H4 (cell line): ENCODE results near the gene SHROOM3. TPM values are rescaled to one million over a fixed set of nuclear protein-coding genes. Genes with fewer than 3 reads are reported as not detected.

Source experiments
- DNase-seq: peaks from one replicate; pipeline ENCODE4 v3.0.0-alpha.2; 2015; ENCODE audit warnings: low spot score
- total RNA-seq: library from RNA; depleted of rRNA; stranded (reverse); fragments of >200 nt; shearing (Covaris generic); gene quantifications from 2 replicates; pipeline ENCODE4 v1.2.3, GENCODE V29; 2014

Gene SHROOM3
- total RNA-seq, 1 experiment from 2014 or later, result 3.4 TPM

DNA sequence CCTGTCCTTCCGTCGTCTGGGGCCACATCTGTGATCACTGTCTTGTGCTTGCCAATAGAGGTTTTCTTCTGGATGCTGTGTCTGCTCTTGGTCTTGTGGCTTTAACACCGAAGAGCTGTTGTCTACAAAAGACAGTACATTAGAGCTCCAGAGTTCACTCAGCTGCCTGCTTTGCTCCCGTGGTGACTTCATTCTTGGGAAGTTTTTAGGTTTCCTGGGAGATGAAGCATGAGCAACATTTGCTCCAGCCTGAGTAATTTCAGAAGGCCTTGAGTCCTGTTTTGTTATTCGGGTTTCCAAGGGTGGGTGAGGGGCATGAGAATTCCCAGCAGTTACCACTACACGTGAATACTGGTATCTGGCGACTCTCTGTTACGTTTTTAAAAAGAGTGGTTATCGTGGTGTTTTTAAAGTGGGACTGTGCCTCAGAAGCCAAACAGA, 189.2 kb downstream of the SHROOM3 start:
- no peak for DNase-seq

DNA sequence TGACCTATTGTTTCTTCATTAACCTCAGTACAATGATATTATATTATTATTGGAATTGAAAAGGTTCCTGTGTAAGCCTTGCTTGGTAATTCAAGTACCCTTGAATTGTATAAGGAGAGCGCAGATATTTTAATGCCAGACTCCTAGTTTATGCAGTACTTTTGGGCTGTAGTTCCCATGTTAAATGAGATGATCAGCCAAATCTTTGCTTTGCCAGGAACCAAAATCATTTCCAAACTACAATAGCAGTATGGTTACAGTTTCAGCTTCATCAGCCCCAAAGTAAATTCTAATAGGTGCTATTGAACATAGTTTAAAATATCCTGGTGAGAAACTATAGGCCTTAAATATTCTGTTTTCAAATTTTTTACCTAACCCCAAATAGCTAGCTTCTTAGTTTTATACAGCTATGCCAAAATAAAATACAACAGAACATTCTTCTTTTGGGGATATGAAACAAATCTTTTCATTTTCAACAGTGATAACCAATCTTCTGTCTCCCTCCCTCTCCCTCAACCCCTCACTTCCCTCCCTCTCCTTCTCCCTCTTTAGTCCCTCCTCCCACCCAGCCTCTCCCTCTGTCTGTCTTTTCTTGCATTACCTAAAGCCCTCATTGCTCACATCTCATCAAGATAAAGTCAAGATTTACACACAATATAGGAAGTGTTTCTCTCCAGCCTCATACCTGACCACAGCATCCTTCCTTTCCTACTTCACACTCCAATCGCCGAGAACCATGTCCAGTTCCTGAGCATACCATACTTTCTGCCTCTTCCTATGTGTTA, 190.1 kb downstream of the SHROOM3 start:
- DNase-seq, result no peak

DNA sequence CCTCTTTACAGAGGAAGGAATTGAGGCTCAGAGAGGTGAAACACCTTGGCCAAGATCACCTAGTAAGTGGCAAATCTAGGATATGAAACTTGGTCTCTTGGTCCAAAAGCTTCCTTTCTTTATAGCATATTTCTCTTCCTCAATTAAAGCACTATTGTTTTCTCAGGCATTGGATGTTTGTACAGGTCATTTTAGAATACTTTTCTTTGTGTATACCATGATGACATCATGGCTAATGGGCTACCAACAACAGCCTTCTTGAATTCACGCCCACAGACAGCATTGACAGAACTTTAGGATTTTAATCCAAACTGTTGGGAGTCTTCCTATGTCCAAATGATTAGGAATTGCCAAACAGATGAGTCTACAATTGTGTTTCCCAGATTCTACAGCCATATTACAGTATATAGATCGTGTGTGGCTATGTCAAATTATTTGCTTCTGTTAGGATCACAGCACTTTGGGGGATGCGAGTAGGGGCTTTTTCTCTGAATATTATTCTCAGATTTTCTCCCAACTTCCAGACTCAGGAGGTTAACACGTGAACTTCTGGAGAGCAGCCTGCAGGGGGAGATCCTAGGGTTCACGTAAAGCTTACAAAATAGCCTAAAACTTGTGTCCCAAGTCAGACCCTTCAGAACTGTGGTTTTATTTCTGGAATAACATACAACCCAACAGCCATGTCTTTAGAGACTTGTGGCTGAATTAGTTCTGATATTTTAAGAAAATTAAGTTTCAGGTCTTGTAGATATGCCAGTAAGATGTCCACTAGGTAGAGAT, 191.8 kb downstream of the SHROOM3 start:
- no peak for DNase-seq

- no peak for DNase-seq
Observed at GRCh38 chr4:76628251-76628650, 193.2 kb downstream of the SHROOM3 start.

DNA sequence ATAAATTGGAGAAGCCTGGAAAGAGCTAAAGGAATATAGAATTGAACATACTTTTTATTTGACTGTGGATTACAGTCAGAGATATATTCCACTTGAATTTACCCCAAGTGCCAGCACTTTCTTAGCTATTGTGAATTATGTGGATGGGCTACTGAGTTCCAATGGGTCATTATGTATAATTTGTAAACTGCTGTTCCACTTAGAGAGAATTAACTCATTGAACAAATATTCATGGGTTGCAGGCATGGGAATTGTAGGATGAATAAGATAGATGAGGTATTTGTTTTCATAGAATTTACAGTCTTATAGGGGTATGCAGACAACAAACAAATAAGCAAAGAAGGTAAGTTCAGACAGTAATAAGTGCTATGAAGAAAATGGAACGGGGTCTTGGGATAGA, 195.7 kb downstream of the SHROOM3 start:
- DNase-seq, result no peak

- peak; percentile 13 for DNase-seq
Observed at GRCh38 chr4:76634220-76634619, 199.2 kb downstream of the SHROOM3 start.

GRCh38 chr4:76637712-76638361, 202.8 kb downstream of the SHROOM3 start:
- DNase-seq, result no peak

DNA sequence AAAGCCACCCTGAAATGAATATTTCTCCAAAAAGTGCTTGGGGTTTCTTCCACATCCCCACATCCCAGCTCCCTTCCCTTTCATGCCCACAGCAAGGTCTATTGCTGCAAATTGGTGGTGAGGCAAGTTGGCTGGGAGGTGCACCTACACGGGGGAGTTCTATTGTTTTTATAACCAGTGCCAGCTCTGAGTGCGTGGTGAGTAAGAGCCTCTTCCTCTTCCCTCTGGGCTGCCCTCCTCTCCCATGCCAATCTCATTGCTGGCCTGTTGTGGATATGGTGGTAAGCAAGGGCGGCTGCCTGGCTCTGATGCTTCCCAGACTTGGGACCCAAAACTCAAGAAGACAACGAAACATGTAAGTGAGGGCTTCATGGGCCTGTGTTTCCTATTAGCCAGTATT, 204.3 kb downstream of the SHROOM3 start:
- no peak for DNase-seq

- no peak for DNase-seq
Observed at GRCh38 chr4:76640353-76640910, 205.4 kb downstream of the SHROOM3 start.

GRCh38 chr4:76641351-76641750, 206.3 kb downstream of the SHROOM3 start:
- DNase-seq, result no peak

DNA sequence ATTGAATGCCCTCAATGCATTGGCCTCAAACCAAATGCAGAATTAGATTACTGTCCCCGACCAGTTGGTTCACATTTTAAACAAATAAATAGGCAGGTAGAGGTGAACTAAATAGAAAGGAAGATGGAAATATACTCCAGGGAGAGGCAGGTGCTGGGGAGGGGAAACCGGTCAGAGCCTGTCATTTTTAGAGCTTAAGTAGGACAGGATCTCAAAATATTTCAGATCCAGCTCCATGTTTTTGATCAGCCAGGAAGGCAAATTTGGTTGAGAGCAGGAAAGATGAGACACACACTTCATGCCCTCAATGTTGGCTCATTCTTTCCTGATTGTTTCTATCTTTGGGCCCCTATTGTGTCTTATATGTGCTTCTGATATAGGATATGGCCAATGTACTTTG, 206.7 kb downstream of the SHROOM3 start:
- no peak for DNase-seq

DNA sequence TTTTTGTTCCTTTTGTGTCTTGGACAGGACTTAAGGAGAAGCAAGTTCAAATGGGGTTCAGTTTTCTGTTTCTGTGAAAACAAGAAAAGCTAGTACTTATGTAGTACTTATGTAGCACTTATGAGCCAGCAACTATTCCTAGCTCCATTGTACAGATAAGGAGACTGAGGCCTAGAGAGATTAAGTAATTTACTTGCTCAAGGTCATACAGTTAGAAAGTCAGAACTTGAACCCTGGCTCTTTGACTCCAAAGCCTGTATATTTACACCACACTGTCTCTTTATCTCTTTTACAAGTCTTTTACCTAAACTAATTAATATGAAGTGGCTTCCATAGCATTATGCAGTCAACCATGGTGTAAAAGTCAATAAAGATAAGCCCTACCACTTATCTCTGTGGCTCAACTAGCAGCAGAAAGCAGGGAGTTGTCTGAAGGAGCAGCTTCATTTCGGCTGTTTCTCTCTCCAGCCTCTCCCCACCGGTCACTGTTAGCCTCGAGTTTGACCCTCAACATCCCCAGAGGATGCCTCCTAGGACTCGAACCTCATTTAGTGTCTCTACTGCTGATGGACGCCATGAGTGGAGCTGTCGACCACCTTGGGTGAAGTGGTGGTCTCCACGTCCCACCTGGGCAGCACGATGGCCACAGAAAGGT, 209.9 kb downstream of the SHROOM3 start:
- DNase-seq, result no peak

DNA sequence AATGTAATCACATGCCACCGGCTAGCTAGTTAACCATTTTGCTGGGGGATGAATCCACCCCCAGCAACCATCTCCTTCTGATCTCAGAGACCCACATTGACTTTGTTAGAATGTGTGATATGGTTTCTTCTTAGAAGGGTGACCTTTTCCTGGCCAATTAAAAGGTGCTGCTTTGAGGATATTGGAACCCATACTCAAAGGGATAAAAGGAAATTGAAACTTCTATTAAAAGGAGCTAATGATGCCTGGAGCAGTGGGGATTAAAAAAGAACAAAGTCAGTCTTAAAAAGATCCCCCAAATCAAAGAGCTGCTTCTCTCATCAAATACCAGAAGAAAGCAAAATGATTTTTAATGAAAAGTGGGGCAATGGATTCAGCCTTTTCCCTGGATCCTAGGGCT, 214.1 kb downstream of the SHROOM3 start:
- DNase-seq, result no peak

DNA sequence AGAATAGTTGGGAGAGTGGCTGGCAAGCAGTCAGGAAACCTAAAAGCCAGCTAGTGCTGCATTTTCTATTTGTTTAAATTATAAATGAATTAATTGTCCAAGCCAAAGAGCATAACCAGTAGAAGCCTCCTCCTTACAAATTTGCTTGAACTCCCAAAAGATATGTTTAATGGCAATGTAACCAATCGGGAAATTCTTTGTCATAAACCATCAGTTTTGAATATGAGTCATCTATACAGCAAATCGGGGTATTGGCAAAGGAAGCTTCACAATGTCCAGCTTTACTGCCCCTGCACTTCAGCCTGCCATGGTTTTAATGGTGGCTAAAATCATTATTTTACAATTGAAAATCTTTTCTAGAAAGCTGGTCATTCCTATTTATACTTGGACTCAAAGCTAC, 216.6 kb downstream of the SHROOM3 start:
- no peak for DNase-seq

DNA sequence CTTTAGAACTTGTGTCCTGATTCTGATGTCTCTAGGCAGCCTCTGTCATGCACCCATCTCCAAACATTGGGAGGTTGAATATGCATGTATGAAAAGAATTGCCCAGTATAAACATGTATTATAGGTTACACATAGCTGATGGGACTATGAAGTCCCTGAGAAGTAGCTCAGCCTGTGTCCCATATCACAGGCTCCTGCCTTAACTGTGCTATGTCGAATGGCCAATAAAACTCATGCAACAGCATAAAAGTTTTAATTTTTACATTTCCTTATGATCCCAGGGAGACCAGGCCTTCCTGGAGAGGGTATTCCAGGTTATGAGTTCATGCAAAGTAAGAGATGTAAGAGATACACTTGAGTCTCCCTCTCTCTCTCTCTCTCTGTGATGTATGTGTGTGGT, 217.4 kb downstream of the SHROOM3 start:
- DNase-seq, result no peak

DNA sequence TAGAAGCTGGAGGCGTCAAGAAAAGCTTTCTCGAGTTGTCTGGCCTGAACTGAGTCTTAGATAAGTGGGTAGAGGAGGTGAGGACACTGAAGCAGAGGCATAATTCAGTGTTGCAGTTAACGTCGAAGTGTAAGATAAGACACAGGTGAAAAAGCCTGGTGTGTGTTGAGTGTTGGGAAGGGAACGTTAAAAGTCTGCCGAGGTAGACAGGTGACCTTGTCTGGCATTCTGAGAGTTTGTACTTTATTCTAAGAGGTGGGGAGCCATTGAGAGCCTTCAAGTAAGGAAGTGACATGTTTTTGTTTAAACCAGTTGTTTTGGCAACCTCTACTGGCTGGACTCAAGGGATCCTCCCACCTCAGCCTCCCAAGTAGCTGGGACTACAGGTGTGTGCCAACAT, 219.1 kb downstream of the SHROOM3 start:
- DNase-seq, result no peak

- no peak for DNase-seq
Observed at GRCh38 chr4:76654791-76655190, 219.8 kb downstream of the SHROOM3 start.

DNA sequence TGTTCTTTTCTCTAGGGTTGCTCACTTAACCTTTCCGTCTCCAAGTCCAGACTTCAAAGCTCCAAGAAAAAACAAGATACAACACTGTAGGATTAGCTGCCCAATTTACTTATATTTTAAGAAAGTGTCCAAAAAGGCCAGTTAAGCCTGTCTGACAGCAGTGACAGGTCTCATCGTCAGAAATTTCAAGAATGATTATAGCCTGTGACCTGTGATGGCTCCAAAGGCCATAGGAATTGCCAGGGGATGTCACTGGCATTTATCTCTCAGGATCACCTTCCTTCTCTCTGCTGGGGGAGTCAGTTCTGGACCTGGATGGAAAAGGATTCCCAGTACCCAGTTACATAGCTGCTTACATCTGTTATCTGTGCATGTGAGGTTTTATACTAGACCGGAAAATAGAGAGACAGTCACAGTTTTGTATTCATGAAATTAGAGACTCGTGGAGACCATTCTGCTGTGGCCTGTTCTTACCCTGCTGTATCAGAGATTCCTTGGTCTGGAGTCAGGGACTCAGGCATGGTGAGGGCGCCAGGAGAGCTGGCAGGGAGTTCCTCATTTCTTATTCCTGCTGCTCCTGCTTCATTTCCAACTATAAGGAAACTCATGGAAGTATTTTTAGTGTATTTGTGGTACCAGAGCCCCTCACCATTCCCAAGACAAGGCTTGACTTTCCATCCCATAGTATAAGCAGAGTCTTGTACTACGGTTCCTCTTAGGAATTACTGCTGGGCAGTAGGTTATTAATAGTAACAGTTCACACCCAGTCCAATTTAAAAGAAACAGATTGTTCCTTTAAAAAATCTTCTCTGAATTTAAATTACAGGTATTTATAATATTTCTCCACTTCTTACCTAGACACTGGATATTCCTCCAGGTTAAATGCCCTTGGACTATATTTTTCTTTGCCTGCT, 220.8 kb downstream of the SHROOM3 start:
- no peak for DNase-seq

DNA sequence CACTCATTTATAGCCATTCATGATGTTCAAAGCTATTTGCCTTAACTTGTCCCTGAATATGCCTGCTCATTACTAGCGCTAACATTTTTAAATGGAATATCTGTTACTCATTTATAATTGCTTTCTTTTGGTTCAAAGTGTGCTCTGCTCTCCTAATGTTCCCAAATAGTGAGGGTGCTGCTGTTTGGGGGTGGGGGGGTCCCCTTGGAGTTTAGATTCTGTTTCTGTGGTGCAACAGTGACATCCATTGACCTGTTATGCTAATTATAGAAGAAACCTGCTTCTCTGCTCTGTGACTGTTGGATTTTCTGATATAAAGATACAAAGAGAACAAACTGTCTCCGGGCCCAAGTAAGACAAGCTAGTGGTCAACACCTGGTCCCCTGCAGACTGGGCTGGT, 222.4 kb downstream of the SHROOM3 start:
- no peak for DNase-seq

GRCh38 chr4:76658231-76659102, 223.4 kb downstream of the SHROOM3 start:
- DNase-seq, result peak; percentile 75
